OCI-M2 (cell line): ENCODE data around the gene STK24.

Source experiments
- DNase-seq: peaks from one replicate; lab custom pipeline; 2025; ENCODE audit not compliant: unreplicated experiment; lab: John Stamatoyannopoulos, UW

The STK24 gene

DNA sequence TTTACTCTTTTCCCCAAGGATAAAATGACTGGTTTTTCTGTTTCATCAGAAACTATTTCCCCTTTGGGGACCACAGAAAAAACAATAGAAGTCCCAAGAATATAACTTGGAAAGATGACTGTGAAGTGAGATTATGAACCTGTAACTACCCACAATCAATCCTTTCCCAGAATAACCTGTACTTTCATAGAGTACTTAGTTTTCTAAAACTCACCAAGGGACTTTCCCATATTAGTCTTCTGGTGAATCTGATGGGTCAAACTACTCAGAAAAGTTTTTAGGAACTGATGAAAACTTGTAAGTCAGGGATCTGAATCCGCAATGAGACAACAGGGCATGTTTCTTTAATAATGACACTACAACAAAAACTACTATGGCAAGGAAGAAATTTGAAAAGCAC, 62.6 kb downstream of the STK24 start:
- no peak for DNase-seq

DNA sequence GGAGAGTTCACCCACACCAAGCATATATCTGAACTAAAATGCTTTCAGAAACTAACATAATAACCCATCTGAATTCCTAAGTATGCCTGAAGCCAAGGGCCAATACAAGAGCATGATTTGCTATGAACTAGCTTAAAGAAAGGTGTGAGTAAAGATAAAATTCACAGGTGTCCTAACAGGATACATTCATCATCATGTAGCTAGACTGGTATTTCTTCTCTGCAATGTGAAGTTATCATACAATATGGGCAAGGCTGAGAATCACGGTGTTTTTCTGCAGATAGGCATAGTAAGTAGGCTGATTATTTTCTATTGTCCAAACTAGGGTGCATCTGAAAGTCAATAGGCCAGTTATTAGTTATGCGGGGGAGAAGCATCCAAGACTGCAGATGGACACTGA, 63.1 kb downstream of the STK24 start:
- DNase-seq = no peak

DNA sequence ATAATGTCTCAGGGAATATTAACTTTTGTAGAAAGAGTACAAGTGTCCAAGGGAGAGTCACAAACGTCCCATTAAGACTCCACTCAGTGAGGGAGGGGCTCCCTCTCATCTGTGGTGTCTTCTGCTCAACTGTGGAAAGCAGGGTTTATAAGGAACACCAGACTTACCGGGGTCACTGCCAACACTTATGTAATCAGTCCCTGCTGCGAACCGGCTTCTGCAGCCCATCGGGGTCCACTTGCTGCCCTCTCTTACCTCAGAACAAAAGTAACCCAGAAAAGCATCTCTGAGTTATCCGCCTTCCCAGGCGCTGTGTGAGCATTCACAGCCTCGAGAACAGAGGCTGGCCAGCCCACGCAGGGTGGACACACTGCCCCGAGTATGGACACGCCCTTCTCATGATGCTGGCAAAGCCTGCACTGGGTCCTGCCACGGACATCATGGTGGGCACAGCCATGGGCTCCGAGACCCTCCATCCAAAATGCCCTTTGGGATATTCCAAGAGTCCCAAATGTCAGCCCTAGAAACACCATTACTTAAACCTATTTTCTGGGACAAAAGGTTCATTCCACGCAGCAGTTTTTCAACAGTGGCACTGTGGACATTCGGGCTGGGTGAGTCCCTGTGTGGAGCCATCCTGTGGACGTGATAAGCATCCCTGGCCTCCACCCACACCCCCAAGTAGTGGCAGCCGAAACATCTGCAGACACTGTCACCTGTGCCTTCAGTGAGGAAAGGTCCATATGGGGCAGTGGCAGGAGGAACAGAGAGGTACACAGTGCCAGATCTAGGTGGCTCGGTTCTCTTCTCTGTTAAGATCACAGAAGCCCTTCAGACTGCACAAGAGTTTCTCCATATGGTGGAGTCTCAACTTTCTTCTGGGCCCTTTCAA, 63.9 kb downstream of the STK24 start:
- no peak for DNase-seq

DNA sequence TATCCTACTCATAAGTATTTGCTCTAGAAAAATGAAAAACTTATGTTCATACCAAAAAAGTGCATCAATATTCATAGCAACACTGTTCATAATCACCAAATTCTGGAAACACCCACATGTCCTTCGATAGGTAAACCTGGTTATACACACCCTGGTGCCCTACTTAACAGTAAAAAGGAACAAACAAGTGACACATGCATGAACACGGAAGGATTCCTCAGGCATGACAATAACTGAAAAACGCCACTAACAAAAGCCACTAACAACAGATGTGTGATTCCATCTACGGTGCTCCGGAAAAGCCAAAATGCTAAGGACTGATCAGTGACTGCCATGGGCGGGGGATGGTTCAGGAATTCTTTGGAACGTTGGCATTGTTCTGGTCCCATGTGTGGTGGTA, 65.5 kb downstream of the STK24 start:
- DNase-seq = no peak

DNA sequence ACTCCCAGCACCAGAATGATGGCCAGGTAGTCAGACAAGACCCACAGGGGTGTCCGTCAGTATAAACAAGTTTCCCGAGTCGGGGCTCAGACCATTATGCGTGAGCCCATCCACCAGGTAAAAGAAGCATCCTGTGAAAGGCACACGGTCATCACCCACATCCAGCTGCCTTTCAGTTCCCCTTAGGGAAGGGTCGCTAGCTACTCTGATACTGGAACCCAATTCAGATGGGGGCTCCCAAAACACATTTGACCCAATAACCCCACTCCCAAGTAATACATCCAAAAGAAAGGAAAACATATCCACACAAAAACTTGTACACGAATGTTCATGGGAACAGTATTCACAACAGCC, 66.8 kb downstream of the STK24 start:
- DNase-seq = no peak

DNA sequence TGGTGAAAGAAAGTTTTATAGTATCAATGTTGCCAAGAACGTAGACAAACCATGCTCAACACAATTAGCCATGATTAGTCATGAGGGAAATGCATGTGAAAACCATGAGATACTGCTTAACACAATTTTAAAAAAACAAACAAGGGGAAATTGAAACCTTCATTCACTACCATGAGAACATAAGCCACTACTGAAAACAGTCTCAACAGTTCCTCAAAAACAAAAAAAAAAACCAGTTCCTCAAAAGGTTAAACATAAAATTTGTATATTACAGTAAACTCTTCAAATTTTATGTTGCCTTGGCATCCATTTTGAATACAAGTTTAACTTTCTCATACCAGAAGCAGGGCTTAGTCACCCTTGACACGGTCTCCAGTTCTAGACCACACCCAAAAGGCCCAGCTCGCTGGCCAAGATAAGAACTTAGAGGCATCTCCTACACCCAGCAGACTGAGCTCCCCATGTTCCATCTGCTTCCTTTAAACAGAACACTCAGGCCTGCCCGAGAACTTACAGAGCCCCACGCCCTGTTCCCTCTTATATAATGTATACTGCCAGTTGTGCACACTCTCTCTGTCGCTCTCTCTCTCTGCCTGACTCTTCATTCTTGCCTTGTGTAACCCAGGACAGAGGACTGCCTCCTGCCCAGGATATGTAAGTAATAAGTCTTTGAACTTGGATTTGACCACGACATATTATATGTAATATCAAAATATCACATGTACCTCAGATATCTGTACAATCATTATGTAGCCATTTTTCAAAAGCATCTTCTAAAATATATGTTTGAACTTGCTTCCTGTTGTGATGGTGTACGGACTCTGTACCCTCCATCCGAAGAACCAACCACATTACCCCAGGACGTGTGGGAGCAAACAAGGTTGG, 67.4 kb downstream of the STK24 start:
- peak; percentile 47 for DNase-seq

DNA sequence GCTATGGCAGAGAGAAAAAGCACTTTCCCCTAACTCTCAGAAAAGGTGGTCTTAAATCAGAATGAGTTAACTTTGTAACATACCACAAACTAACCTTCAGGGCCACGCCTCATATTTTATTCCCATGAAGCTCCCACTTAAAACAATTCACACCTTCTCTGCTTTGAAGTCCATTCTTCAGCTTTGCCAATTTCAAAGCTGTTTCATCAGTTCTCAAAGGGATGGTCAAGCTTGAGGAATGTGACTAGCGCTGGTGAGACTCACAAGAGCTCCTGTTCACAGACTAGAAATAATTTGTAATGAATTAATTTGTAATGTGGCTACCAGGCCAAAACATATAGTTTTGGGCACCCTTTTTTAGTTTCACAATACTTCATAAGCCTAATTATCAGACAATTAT, 68.2 kb downstream of the STK24 start:
- no peak for DNase-seq

DNA sequence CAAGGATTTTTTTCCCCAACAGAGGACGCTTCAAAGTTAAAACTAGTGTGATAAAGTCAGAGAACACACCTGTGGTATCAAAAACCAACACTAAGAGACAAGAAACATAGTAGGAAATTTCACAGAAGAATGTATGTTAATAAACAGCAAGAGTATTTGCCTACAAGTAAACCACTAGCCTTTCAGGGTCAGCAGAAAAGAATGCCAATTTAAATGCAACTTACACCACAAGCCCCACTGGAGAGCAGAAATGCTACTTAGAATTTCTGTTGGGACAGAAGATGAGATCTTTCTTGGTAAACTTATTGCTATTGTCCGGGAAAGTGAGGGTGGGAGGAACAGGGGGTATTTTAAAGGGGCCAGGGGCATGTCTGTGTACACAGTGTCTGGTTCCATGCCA, 68.6 kb downstream of the STK24 start:
- DNase-seq = no peak

DNA sequence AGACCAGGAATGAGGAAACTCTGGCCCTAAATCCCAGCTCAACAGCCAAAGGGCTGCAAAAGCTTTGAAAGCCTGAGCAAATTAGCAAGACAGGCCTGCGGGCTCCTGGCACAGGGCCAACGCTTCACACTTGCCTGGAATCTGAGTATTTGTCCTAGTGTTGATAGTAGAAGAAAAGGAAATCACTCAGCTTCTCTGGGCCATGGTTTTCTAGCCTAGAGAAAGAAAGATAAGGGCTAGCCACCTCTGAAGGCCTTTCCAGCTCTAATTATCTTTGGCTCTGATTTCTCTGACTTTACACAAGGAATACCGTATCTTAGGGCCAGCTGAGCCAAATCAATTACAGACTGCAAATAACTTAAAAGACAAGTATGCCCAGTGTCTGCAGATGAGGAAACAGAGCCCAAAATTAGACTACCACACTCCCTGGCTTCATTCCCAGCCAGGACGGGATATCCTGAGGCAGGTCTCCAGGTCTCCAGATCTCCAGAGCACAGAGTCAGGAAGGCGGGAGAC, 69.6 kb downstream of the STK24 start:
- DNase-seq = no peak

DNA sequence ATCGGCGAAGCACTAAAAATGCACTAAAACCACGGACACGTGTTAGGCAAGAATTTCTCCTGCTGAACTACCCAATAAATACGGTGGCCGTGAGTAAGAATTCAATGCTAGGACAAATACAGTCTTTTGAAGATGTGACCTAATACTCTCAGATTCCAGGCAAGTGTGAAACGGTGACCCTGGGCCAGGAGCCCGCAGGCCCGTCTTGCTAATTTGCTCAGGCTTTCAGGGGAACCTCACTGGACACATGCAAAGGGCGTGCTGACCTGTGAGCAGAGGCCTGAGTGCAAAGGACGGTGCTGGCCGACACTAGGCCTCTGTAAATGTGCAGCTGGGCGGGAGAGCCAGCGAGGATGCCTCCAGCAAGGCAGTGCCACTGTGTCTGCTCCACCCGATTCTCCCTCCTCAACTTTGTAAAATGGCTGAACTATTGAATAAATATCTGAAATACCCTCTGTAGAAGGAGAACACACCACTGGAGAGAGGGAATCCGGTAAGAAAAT, 70.1 kb downstream of the STK24 start:
- no peak for DNase-seq

DNA sequence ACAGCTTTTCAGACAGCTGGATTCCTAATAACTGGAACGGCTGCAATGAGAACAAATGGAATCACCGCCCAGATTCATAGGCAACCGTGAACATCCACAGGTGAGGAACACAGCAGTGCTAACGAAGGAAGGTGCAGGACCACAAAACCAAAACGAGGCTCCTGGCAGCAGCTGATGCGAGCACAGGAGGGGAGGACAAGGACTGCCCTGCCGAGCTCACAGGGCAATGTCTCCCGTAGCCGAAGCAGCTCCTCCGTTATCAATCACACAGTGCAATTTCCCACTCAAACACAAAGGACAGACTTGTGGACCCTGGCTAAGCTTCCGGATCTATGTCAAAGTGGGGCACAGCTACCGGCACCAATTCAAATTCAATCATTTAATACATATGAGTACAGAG, 70.6 kb downstream of the STK24 start:
- DNase-seq = no peak

DNA sequence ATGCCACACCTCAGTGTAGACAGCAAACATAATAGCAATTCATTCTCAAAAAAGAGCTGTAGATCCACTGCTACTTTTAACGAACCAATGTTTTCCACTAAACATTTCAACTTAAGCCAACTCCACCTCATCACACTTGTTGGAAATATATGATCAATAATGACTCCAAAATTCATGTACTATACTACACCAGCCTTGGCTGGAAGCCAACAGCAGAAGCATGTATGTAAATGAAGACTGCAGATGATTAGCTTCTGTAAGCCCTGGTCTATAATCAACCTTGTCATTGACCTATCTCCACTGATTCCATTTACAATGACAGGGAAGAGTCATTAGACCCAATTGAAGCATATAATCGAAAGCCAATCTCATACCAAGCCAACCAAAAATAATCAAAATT, 71.7 kb downstream of the STK24 start:
- no peak for DNase-seq

DNA sequence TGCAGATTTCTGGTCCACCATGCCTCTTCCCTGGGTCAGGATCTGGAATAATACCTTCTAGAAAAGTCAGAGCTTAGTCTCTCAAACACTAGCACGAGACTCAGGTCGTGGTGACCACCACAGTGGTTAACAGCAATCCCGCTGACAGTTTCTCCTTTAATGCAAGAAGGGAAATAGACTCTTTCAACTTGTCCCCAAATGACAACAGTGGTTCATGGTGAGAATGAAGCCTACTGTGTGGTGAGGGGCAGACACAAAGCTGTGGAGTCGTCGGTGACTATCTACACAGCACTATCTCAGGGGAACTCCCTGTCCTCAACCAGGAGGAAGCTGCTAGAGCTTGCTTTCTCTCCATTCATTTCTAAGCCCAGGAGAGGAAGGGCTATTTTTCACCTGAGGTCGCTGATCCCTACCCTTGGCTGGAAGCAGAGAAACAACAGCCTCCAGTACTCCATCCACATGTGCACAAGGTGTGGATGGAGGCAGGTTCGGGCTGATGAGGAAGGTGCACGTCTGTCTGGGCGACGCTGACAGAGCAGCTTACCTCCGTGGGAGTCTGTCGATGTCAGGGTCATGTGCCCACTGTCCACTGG, 72.4 kb downstream of the STK24 start:
- no peak for DNase-seq

DNA sequence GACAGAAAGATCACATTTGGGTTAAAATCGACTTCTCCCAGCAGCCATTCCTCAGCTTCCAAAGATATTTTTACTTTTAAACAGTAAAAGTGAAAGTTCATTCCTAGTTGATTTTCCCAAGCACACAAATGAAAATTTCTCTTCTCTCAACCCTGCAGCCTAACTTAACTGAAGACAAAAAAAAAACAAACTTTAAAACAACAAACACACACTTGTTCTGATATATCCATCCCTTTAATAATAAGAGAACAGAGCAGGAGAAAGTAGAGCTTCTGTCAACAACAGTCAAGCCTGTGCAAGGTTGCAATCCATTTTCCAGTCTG, 72.9 kb downstream of the STK24 start:
- DNase-seq = no peak

DNA sequence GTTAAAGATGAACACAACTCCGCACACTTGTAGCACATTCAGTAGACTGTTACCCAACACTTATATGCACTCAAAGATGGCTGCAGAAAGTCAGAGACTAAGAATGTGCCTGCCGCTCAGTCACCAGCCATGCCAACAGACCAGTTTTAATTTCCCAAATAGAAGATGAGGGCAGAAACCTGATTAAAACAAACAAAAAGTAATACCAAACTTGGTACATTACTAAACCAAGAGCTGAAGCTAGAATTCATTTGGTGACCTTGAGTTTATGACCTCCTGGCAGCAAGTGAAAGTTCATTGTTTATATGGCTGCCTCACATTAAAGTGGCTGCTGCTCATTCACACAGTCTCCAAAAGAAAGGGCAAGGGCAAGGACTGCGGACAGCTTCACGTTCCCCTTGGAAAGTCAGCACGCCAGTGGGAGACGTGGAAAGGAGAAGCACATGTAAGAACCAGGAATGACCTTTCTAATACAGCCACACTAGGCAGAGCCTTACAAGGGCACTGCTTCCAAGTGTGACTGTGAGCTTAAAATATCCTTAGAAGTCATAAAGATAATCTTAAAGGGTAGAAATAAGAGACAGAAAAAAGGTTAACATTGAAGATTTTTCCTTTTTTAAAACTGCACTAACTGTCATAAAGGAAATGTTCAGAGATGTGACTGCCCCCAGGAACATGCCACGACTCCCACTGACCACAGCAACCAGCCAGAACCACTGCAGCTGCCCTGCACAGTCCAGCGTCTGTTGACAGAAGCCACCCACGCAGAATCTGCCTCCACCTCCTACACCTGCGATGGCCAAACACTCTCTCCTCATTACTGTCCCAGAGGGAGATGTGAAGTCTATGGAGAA, 73.5 kb downstream of the STK24 start:
- DNase-seq = no peak

DNA sequence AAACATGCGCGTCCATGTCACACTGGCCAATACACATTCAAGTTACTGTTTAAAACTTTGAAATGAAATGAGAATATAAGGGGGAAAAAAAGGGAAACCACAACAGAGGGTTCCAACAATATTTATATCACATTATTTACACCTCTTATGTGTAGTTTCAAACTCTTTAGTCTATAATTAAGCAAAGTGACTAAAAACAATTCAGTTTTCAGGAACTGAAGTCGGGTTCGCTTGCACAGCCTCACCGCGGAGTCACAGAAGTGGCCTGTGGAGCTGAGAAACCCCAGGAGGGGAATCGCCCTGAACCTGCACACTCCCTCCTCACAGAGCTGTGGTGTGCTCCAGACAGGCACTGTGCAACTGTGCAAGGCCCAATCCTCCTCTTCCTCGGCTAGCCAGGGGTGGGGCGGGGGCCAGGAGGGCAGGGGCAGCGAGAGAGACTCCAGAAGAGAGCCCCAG, 75.9 kb downstream of the STK24 start:
- DNase-seq = no peak

DNA sequence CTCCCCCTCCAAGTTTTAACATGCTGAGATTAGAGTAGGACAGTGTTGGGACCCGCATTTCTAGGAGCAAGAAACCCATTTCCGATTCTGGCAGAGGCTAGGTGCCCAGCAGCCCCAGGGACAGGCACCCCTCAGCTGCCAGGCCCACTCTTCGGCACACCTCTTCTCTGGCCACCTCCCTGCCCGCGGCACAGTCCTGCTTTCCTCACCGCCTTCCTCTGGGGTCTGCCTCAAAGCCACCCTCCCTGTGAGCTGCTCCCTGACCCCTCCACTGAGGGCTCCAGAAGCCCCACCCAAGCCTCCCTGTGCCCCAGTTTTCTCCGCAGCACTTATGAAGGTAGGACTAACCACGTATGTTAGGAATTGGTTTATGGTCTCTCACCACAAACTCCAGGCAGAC, 79.9 kb downstream of the STK24 start:
- no peak for DNase-seq

DNA sequence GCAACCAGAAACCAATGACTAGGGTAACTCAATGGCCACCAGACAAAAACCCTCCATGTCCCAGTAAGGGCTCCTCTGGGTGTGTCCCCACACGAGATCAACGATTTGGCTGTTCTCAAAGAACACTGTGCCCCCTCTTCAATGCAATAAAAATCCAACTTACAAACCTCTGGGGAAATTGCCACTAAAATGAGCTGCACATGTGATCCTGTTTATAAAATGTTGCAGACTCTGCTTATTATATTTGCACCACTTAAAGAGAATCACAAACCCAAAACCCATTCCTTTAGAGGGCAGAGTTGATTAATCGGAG, 80.5 kb downstream of the STK24 start:
- DNase-seq = no peak

DNA sequence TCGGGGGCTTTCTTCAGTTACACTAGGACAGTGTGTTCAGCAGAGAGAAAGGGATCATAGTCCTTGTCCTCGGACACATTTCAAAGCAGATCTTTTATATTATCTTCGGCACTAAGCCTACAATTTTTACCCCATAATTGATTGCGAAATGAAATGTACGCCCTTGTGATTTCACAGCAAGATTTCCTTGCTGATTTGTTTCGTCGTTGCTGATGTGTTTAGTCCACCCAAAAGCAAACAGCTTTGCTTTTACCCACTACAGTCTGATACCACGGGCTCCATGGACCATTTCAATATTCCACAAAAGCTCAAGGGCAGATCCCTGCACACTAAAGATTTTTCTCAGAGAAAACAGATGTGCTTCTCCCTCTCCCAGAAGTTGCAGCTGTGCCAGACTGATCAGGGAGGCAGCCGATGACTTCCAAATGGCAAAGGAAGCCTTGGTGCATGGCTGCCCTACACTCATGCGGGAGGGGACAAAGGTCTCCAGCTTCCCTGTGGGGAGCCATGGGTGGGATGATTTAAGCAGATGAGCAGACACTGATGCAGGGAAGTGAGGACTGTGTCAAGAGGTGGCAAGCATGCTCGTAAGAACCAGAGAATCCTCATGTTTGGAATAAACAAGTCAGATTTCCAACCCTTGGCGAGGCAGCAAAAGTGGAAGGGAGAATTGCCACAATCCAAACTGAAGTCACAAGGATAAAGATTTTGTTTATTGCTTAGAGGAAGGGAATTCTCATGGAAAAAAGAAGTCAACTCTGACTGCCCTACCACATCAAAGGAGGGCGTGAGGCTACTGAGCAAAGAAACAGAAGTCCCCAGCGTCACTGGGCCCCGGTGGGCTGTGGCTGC, 81.1 kb downstream of the STK24 start:
- DNase-seq = no peak

DNA sequence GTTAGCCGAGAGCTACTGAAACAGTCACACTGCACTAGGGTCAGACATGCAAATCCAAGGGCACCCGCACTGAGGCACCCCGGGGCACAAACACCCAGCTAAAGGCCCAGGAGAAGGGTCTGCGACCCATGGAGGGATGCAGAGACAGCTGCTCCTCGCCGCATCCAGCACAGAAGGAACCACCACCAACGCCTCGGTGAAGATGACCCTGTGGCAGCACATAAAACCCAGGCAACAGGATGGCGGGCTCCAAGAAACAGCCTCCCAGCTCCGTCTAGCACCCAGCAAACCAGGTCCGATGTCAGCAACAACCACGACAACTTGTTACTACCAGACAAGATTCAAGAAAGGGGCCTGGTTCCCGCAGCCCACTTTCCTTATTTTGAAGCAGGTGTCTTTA, 82.1 kb downstream of the STK24 start:
- DNase-seq = no peak
